PC-3 (cell line): ENCODE results near the gene CREB3L4. TPM values are rescaled to one million over a fixed set of nuclear protein-coding genes. Genes with fewer than 3 reads are reported as not detected.

Source experiments
- ATAC-seq: fragments of 200-7000 bp; cut with Tn5 transposase; 2 replicates; pipeline ENCODE4 v1.9.1; 2020; ENCODE audit warnings: mild to moderate bottlenecking, moderate library complexity
- BruUV-seq: library from RNA; stranded (reverse); fragments of 400-500 nt; replicated peaks from 2 replicates; lab custom pipeline; 2021; lab: Mats Ljungman, UMichigan
- CTCF ChIA-PET: fragments of 300-600 bp; sonication (Branson Sonifier 250); formaldehyde crosslinking; loops from one replicate; lab custom pipeline; 2022; ENCODE audit warnings: antibody characterized with exemption; lab: Charles Lee
- POLR2A ChIA-PET: fragments of 300-600 bp; sonication (Branson Sonifier 250); formaldehyde crosslinking; loops from one replicate; lab custom pipeline; 2022; ENCODE audit warnings: antibody characterized with exemption; ENCODE audit not compliant: unreplicated experiment; lab: Charles Lee
- DNase-seq: peaks from one replicate; pipeline ENCODE4 v3.0.0-alpha.2; 2015
- H2AFZ ChIP-seq: fragments of 300-600 bp; sonication (generic); 2 replicates; pipeline ENCODE4 v1.6.0; 2016; ENCODE audit warnings: antibody characterized with exemption, low read length
- H3F3A ChIP-seq: fragments of 300-600 bp; sonication (generic); one replicate; pipeline ENCODE4 v1.6.0; 2017; ENCODE audit warnings: antibody characterized with exemption, low read length, control low read depth, mild to moderate bottlenecking; ENCODE audit not compliant: unreplicated experiment
- H3K27ac ChIP-seq: fragments of 300-600 bp; sonication (generic); 2 replicates; pipeline ENCODE4 v1.5.1; 2016; ENCODE audit warnings: mild to moderate bottlenecking, low read length
- H3K27me3 ChIP-seq: fragments of 300-600 bp; sonication (generic); 2 replicates; pipeline ENCODE4 v1.6.1; 2016; ENCODE audit warnings: low read length, mixed read lengths
- H3K36me3 ChIP-seq: fragments of 300-600 bp; sonication (generic); 2 replicates; pipeline ENCODE4 v1.6.1; 2016; ENCODE audit warnings: low read depth, mixed run types, low read length, mixed read lengths
- H3K4me1 ChIP-seq: fragments of 300-600 bp; sonication (generic); 2 replicates; pipeline ENCODE4 v1.5.1; 2016; ENCODE audit warnings: low read length; ENCODE audit not compliant: insufficient read depth
- H3K4me2 ChIP-seq: fragments of 300-600 bp; sonication (generic); 2 replicates; pipeline ENCODE4 v1.6.0; 2016; ENCODE audit warnings: low read length
- H3K4me3 ChIP-seq: fragments of 300-600 bp; sonication (generic); 2 replicates; pipeline ENCODE4 v1.5.1; 2016; ENCODE audit warnings: mild to moderate bottlenecking, low read length, mixed read lengths
- H3K79me2 ChIP-seq: fragments of 300-600 bp; sonication (generic); 2 replicates; pipeline ENCODE4 v1.6.1; 2017; ENCODE audit warnings: low read length, mixed read lengths
- H3K9ac ChIP-seq: fragments of 300-600 bp; sonication (generic); 2 replicates; pipeline ENCODE4 v1.6.0; 2016; ENCODE audit warnings: mild to moderate bottlenecking, low read length
- H3K9me2 ChIP-seq: fragments of 300-600 bp; sonication (generic); replicated peaks from 2 replicates; pipeline ENCODE4 v1.6.1; 2016; ENCODE audit warnings: mixed run types, low read length, mixed read lengths
- H3K9me3 ChIP-seq: fragments of 300-600 bp; sonication (generic); 2 replicates; pipeline ENCODE4 v1.6.1; 2016; ENCODE audit warnings: low read length, mixed read lengths
- H4K20me1 ChIP-seq: fragments of 300-600 bp; sonication (generic); 2 replicates; pipeline ENCODE4 v1.6.1; 2016; ENCODE audit warnings: low read length, mixed read lengths
- EZH2 ChIP-seq: fragments of 300-600 bp; sonication (generic); IDR thresholded peaks from one replicate; pipeline ENCODE4 v1.6.1; 2017; ENCODE audit warnings: antibody characterized with exemption, mild to moderate bottlenecking, low read length; ENCODE audit not compliant: unreplicated experiment
- EZH2phosphoT487 ChIP-seq: fragments of 300-600 bp; sonication (generic); IDR thresholded peaks from 2 replicates; pipeline ENCODE4 v1.6.1; 2018; ENCODE audit warnings: mild to moderate bottlenecking, antibody characterized with exemption, low read length, borderline replicate concordance
- intact Hi-C: fragments of 100-400 bp; cut with micrococcal nuclease; formaldehyde crosslinking; loops from 2 replicates; pipeline ENCODE4 v1.9.0; 2023
- total RNA-seq: library from RNA; depleted of rRNA; stranded (reverse); fragments of >200 nt; gene quantifications from 2 replicates; pipeline ENCODE4 v1.2.3, GENCODE V29; 2014
- TF ChIP-seq, protein P1 (sequence below): fragments of 300-600 bp; sonication (generic); conservative IDR thresholded peaks from 2 replicates; pipeline ENCODE4 v1.5.1; 2017; ENCODE audit warnings: antibody characterized with exemption, low read depth, mild to moderate bottlenecking, low read length

CREB3L4 gene
- total RNA-seq, 1 experiment from 2014 or later = 28.7 TPM

DNA sequence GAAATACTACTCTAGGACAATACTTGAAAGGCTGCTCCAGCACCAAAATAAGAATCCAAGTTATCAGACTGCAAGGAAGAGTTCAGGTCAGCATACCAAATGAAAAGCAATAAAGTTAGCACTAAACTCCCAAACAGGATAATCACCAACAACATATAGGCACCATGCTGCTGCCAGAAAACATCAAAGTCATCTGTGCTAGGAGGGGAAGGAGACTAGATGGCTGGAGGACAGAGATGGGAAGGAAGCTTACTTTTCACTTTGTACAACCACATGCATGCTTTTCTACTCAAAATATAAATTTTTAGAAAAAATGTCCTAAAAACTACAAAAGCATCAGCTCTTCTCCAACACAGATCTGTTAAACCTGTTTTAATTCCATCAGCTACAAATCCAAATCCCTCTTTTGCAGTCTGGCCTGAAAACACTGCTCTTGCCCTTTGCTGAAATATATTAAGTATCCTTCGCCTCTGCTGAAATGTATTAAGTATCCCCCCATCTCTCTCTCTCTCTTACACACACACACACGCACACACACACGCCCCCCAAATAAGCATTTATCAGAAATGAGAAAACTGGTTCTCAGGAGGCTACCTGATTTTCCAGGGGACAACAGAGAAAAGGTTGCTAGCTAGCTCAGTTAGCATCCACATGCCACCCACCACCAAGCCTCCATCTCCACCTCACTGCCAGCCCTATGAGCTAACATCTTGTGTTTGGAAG is 46.5 kb upstream of the CREB3L4 start:
- Histone ChIP-seq H3K9ac (peak overlapping the region; percentile 86), H3K79me2 (peaks cover 60% of the 10 kb centered on the region), H3K27me3 (no peaks in the 10 kb centered on the region), H3K4me3 (peak overlapping the region; percentile 97), H2AFZ (peak overlapping the region; percentile 91; the same call in 1 of the 2 replicates), H3F3A (no peaks in the 10 kb centered on the region), H3K9me2 (no peaks in the 10 kb centered on the region), H3K9me3 (no peaks in the 10 kb centered on the region), H3K36me3 (peaks cover 1% of the 10 kb centered on the region; the same call in 1 of the 2 replicates), H3K4me2 (peak overlapping the region; percentile 90), H4K20me1 (peaks cover 32% of the 10 kb centered on the region), H3K27ac (no peak overlapping the region), H3K4me1 (peaks cover 30% of the 10 kb centered on the region)
- ChIA-PET POLR2A (interaction anchor here (0.6 kb wide), 1 partner anchor 294 kb away, joined by 3 read pairs; the partner anchor contains the start of gene S100A13), CTCF (interaction anchor here (0.5 to 1.0 kb wide), 2 partner anchors 11 to 95 kb away, joined by 3 read pairs; no protein-coding TSS in a partner anchor)
- ATAC-seq (no peak), DNase-seq (no peak)
- BruUV-seq = no TSS peak
- TF ChIP-seq EZH2phosphoT487 (no peak), EZH2 (no peak)
- TF ChIP-seq, protein P1, sequence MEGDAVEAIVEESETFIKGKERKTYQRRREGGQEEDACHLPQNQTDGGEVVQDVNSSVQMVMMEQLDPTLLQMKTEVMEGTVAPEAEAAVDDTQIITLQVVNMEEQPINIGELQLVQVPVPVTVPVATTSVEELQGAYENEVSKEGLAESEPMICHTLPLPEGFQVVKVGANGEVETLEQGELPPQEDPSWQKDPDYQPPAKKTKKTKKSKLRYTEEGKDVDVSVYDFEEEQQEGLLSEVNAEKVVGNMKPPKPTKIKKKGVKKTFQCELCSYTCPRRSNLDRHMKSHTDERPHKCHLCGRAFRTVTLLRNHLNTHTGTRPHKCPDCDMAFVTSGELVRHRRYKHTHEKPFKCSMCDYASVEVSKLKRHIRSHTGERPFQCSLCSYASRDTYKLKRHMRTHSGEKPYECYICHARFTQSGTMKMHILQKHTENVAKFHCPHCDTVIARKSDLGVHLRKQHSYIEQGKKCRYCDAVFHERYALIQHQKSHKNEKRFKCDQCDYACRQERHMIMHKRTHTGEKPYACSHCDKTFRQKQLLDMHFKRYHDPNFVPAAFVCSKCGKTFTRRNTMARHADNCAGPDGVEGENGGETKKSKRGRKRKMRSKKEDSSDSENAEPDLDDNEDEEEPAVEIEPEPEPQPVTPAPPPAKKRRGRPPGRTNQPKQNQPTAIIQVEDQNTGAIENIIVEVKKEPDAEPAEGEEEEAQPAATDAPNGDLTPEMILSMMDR = no peak
- intact Hi-C loops = loop anchor here (5.0 kb wide), 2 partner anchors 39 to 124 kb away; no protein-coding TSS in a partner anchor

DNA sequence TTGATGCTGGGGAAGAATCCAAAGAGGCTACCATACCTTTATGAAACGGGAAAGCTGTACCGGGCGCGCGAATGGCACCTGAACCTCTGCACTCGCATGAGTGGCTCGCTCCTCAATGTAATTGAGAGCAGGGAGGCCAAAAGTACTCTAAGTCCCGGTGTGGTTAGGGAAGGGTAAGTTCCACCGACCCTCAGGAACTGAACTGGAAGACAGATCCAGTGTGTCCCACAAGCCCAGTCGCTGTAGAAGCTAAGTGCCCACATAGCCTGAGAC is 46.0 kb upstream of the CREB3L4 start:
- Histone ChIP-seq H3K27ac (peak overlapping the region; percentile 44), H3K9me3 (no peaks in the 10 kb centered on the region), H3K9ac (peak overlapping the region; percentile 86), H3K27me3 (no peaks in the 10 kb centered on the region), H3K4me1 (peaks cover 30% of the 10 kb centered on the region), H4K20me1 (peaks cover 32% of the 10 kb centered on the region), H3K36me3 (no peaks in the 10 kb centered on the region; the same call in 1 of the 2 replicates), H3K9me2 (no peaks in the 10 kb centered on the region), H2AFZ (peak overlapping the region; percentile 91), H3K4me3 (peak overlapping the region; percentile 97), H3K79me2 (peaks cover 55% of the 10 kb centered on the region), H3K4me2 (peak overlapping the region; percentile 90), H3F3A (no peaks in the 10 kb centered on the region)
- DNase-seq (peak; percentile 27), ATAC-seq (no peak)
- POLR2A ChIA-PET = interaction anchor here (0.6 kb wide), 1 partner anchor 294 kb away, joined by 3 read pairs; the partner anchor contains the start of gene S100A13
- CTCF ChIA-PET = interaction anchor here (0.5 to 1.0 kb wide), 3 partner anchors 11 to 96 kb away, joined by 3 to 4 read pairs (median 3); no protein-coding TSS in a partner anchor
- TSS peak; percentile 43 for BruUV-seq
- no peak for TF ChIP-seq EZH2phosphoT487
- TF ChIP-seq, protein P1 = no peak
- intact Hi-C loops = loop anchor here (2.0 to 5.0 kb wide), 3 partner anchors 39 to 124 kb away; partner anchors contain the start of gene RAB13
